HEK293 (cell line): ENCODE data around the gene ZNF71.
A peak's percentile ranks its signal among the peaks of the same experiment; 100 is the strongest.

Experiments
- EGR2 ChIP-seq: fragments of 450-650 bp; formaldehyde crosslinking; IDR thresholded peaks from 2 replicates; pipeline ENCODE4 v1.5.1; 2016; ENCODE audit warnings: low read depth, missing biosample characterization, missing genetic modification characterization
- GLI4 ChIP-seq: fragments of 450-650 bp; formaldehyde crosslinking; IDR thresholded peaks from 2 replicates; pipeline ENCODE4 v1.5.1; 2016; ENCODE audit warnings: missing biosample characterization, missing genetic modification characterization
- HIC1 ChIP-seq: fragments of 450-650 bp; formaldehyde crosslinking; IDR thresholded peaks from 2 replicates; pipeline ENCODE4 v1.5.1; 2016; ENCODE audit warnings: missing biosample characterization, missing genetic modification characterization
- KLF1 ChIP-seq: fragments of 450-650 bp; formaldehyde crosslinking; IDR thresholded peaks from 2 replicates; pipeline ENCODE4 v1.5.1; 2016; ENCODE audit warnings: missing biosample characterization, missing genetic modification characterization
- KLF10 ChIP-seq: fragments of 450-650 bp; IDR thresholded peaks from 2 replicates; pipeline ENCODE4 v1.5.1; 2018; ENCODE audit warnings: missing biosample characterization, mild to moderate bottlenecking, missing genetic modification characterization
- KLF8 ChIP-seq: fragments of 450-650 bp; formaldehyde crosslinking; IDR thresholded peaks from 2 replicates; pipeline ENCODE4 v1.5.1; 2016; ENCODE audit warnings: missing biosample characterization, missing genetic modification characterization
- PATZ1 ChIP-seq: fragments of 450-650 bp; formaldehyde crosslinking; IDR thresholded peaks from 2 replicates; pipeline ENCODE4 v1.5.1; 2016; ENCODE audit warnings: missing biosample characterization, missing genetic modification characterization
- PRDM10 ChIP-seq: fragments of 450-650 bp; formaldehyde crosslinking; IDR thresholded peaks from 2 replicates; pipeline ENCODE4 v1.5.1; 2016; ENCODE audit warnings: missing biosample characterization, missing genetic modification characterization
- SP3 ChIP-seq: fragments of 450-650 bp; formaldehyde crosslinking; IDR thresholded peaks from 2 replicates; pipeline ENCODE4 v1.5.1; 2016; ENCODE audit warnings: missing biosample characterization, missing genetic modification characterization
- ZBTB17 ChIP-seq: fragments of 450-650 bp; formaldehyde crosslinking; IDR thresholded peaks from 2 replicates; pipeline ENCODE4 v1.5.1; 2016; ENCODE audit warnings: missing biosample characterization, missing genetic modification characterization
- ZBTB20 ChIP-seq: fragments of 450-650 bp; formaldehyde crosslinking; IDR thresholded peaks from 2 replicates; pipeline ENCODE4 v1.5.1; 2016; ENCODE audit warnings: missing biosample characterization, missing genetic modification characterization
- ZBTB8A ChIP-seq: fragments of 450-650 bp; formaldehyde crosslinking; IDR thresholded peaks from 2 replicates; pipeline ENCODE4 v1.5.1; 2016; ENCODE audit warnings: missing biosample characterization, missing genetic modification characterization
- ZNF138 ChIP-seq: fragments of 450-650 bp; formaldehyde crosslinking; IDR thresholded peaks from 2 replicates; pipeline ENCODE4 v1.5.1; 2016; ENCODE audit warnings: missing biosample characterization, missing genetic modification characterization, borderline replicate concordance
- ZNF174 ChIP-seq: fragments of 450-650 bp; formaldehyde crosslinking; IDR thresholded peaks from 2 replicates; pipeline ENCODE4 v1.5.0; 2017; ENCODE audit warnings: missing biosample characterization, mild to moderate bottlenecking, missing genetic modification characterization
- ZNF341 ChIP-seq: fragments of 450-650 bp; formaldehyde crosslinking; IDR thresholded peaks from 2 replicates; pipeline ENCODE4; 2016; ENCODE audit warnings: low read depth, missing biosample characterization, missing genetic modification characterization
- ZNF37A ChIP-seq: fragments of 450-650 bp; IDR thresholded peaks from 2 replicates; pipeline ENCODE4 v1.5.1; 2018; ENCODE audit warnings: missing biosample characterization, missing genetic modification characterization
- ZNF398 ChIP-seq: fragments of 450-650 bp; formaldehyde crosslinking; IDR thresholded peaks from 2 replicates; pipeline ENCODE4 v1.5.1; 2017; ENCODE audit warnings: missing biosample characterization, missing genetic modification characterization
- ZNF561 ChIP-seq: fragments of 450-650 bp; IDR thresholded peaks from 2 replicates; pipeline ENCODE4 v1.5.1; 2018; ENCODE audit warnings: missing biosample characterization, missing genetic modification characterization, borderline replicate concordance
- ZNF692 ChIP-seq: fragments of 450-650 bp; formaldehyde crosslinking; IDR thresholded peaks from 2 replicates; pipeline ENCODE4 v1.5.1; 2016; ENCODE audit warnings: missing biosample characterization, missing genetic modification characterization

Gene ZNF71

GRCh38 chr19:56567274-56568120 lies 27.6 kb upstream of the ZNF71 start, which contains the start of gene ZNF470 (continued):
- TF ChIP-seq PRDM10 (peak; percentile 92), ZNF174 (tag by site-specific recombination) (no peak), HIC1 (peak; percentile 55; the same call in 1 of the 2 replicates), ZNF692 (tag by site-specific recombination) (peak; percentile 60; the same call in 1 of the 2 replicates), ZBTB8A (tag by site-specific recombination) (peak; percentile 65), ZBTB17 (tag by site-specific recombination) (peak; percentile 71), EGR2 (tag by site-specific recombination) (peak; percentile 86), GLI4 (tag by site-specific recombination) (0 out of 2 replicates have a peak, but pooled peaks have one; percentile 52), ZBTB20 (tag by site-specific recombination) (peak; percentile 89), ZNF37A (tag by site-specific recombination) (no peak), KLF10 (tag by site-specific recombination) (peak; percentile 98), KLF8 (tag by site-specific recombination) (peak; percentile 94), KLF1 (tag by site-specific recombination) (peak; percentile 96), ZNF398 (tag by site-specific recombination) (0 out of 2 replicates have a peak, but pooled peaks have one; percentile 17), PATZ1 (tag by site-specific recombination) (peak; percentile 77), ZNF138 (tag by site-specific recombination) (no peak), ZNF561 (tag by site-specific recombination) (peak; percentile 98), ZNF341 (tag by site-specific recombination) (peak; percentile 67), SP3 (tag by site-specific recombination) (peak; percentile 98)
